Gastrocnemius medialis (tissue), 4 donors: ENCODE results near the gene TRIM61.

ENCODE experiments used
- CTCF ChIP-seq, 5 experiments: fragments of 450-650 bp in 3 of 5; fragments of 200-600 bp in 2 of 5; sonication (generic) in 2 of 5; IDR thresholded peaks in 4 of 5; conservative IDR thresholded peaks in 1 of 5; 1 replicate in 4 of 5; 2 replicates in 1 of 5; pipeline ENCODE4 v1.5.1; 2016 to 2019; ENCODE audit warnings: antibody characterized with exemption in 5 of 5, mild to moderate bottlenecking in 3 of 5, moderate library complexity in 3 of 5
- POLR2A ChIP-seq, 2 donors: fragments of 450-650 bp; IDR thresholded peaks; one replicate each; pipeline ENCODE4 v1.6.1; 2017; ENCODE audit warnings: antibody characterized with exemption in 2 of 2, mild to moderate bottlenecking in 2 of 2, moderate library complexity in 2 of 2

- TF ChIP-seq POLR2A (IDR thresholded peaks at IDR 0.05) (no peak), CTCF (IDR thresholded peaks at IDR 0.05 in 4 of 5, conservative IDR thresholded peaks at IDR 0.05 in 1 of 5) (no peak)
Measured at GRCh38 chr4:164937576-164938270, 39.7 kb downstream of the TRIM61 start.
